GM04503 (cell line): ENCODE data around the gene DNAI2.
"Not testable (repeated sequence)": the region's sequence is repeated elsewhere in the genome, so short reads cannot be mapped to it uniquely, and the experiment has no call there.

Experiments
- DNase-seq: peaks from one replicate; pipeline ENCODE4 v3.0.0-alpha.2; 2012; ENCODE audit warnings: low read depth

The DNAI2 gene

GRCh38 chr17:74245145-74245831, 28.7 kb upstream of the DNAI2 start:
- DNase-seq, result no peak

- no peak for DNase-seq
Observed at GRCh38 chr17:74245871-74246270, 28.2 kb upstream of the DNAI2 start.

GRCh38 chr17:74249590-74250270, 24.3 kb upstream of the DNAI2 start:
- no peak for DNase-seq

- DNase-seq, result no peak
Observed at GRCh38 chr17:74250324-74250995, 23.6 kb upstream of the DNAI2 start.

GRCh38 chr17:74251051-74251450, 23.0 kb upstream of the DNAI2 start:
- DNase-seq, result no peak

- no peak for DNase-seq
Observed at GRCh38 chr17:74251569-74251968, 22.5 kb upstream of the DNAI2 start.

GRCh38 chr17:74252211-74252610, 21.8 kb upstream of the DNAI2 start:
- no peak for DNase-seq

- no peak for DNase-seq
Observed at GRCh38 chr17:74253036-74253435, 21.0 kb upstream of the DNAI2 start.

- no peak for DNase-seq
Observed at GRCh38 chr17:74257311-74257710, 16.7 kb upstream of the DNAI2 start.

- DNase-seq, result no peak
Observed at GRCh38 chr17:74259667-74260524, 14.1 kb upstream of the DNAI2 start.

- DNase-seq, result no peak
Observed at GRCh38 chr17:74260525-74260850, 13.5 kb upstream of the DNAI2 start.

GRCh38 chr17:74262601-74263000, 11.4 kb upstream of the DNAI2 start:
- DNase-seq, result no peak

GRCh38 chr17:74267054-74267453, 7.0 kb upstream of the DNAI2 start:
- DNase-seq, result not testable (repeated sequence)

- no peak for DNase-seq
Observed at GRCh38 chr17:74267579-74267978, 6.5 kb upstream of the DNAI2 start.

- no peak for DNase-seq
Observed at GRCh38 chr17:74267987-74268499, 6.0 kb upstream of the DNAI2 start.

- DNase-seq, result no peak
Observed at GRCh38 chr17:74268558-74268957, 5.5 kb upstream of the DNAI2 start.

GRCh38 chr17:74270333-74270732, 3.7 kb upstream of the DNAI2 start:
- no peak for DNase-seq

- DNase-seq, result no peak
Observed at GRCh38 chr17:74271281-74271680, 2.8 kb upstream of the DNAI2 start.

- no peak for DNase-seq
Observed at GRCh38 chr17:74271901-74272561, 2.0 kb upstream of the DNAI2 start.

- DNase-seq, result no peak
Observed at GRCh38 chr17:74272731-74273201, 1.3 kb upstream of the DNAI2 start.

GRCh38 chr17:74274709-74275340, 791 bp downstream of the DNAI2 start:
- no peak for DNase-seq
